ENCODE results near the gene CLRN2.

GRCh38 chr4:17565846-17566245 is 50.9 kb downstream of the CLRN2 start:
- TF ChIP-seq CTCF (conservative IDR thresholded peaks at IDR 0.05; ENCODE audit: low read depth, low read length) (no peak), POLR2A (IDR thresholded peaks at IDR 0.05; ENCODE audit: low read depth, low read length) (no peak)
